Upper lobe of right lung (tissue), 1 donor: ENCODE measurements around the gene ZNF281. TPM values are rescaled to one million over a fixed set of nuclear protein-coding genes. Genes with fewer than 3 reads are reported as not detected.
"Not testable (repeated sequence)": the region's sequence is repeated elsewhere in the genome, so short reads cannot be mapped to it uniquely, and the experiment has no call there.

Experiments used
- ATAC-seq: fragments of 200-7000 bp; cut with Tn5 transposase; one replicate; pipeline ENCODE4 v1.9.1; 2020; ENCODE audit warnings: mild to moderate bottlenecking, moderate library complexity
- DNase-seq: peaks from one replicate; pipeline ENCODE4 v3.0.0-alpha.2; 2020
- H3K27ac ChIP-seq: fragments of 200-600 bp; one replicate; pipeline ENCODE4 v1.8.0; 2022
- H3K27me3 ChIP-seq: fragments of 200-600 bp; one replicate; pipeline ENCODE4 v1.8.0; 2022; ENCODE audit warnings: mild to moderate bottlenecking
- H3K36me3 ChIP-seq: fragments of 200-600 bp; one replicate; pipeline ENCODE4 v1.8.0; 2022
- H3K4me1 ChIP-seq: fragments of 200-600 bp; one replicate; pipeline ENCODE4 v1.8.0; 2022
- H3K4me3 ChIP-seq: fragments of 200-600 bp; one replicate; pipeline ENCODE4 v1.8.0; 2022; ENCODE audit warnings: mild to moderate bottlenecking
- H3K9me3 ChIP-seq: fragments of 200-600 bp; one replicate; pipeline ENCODE4 v1.8.0; 2022
- intact Hi-C: fragments of 100-400 bp; cut with DNase I; formaldehyde crosslinking; loops from one replicate; pipeline ENCODE4 v1.11.0; 2022
- total RNA-seq: library from RNA; stranded (reverse); fragmentation: NEBNext Ultra II Directional; extraction: Animal tissue kit (Norgen Biotek cat#: 25700); gene quantifications from one replicate; pipeline ENCODE4 v1.2.1, GENCODE V29; 2021
- TF ChIP-seq, protein P1 (sequence below): fragments of 200-600 bp; IDR thresholded peaks from one replicate; pipeline ENCODE4 v1.8.0; 2022; ENCODE audit warnings: antibody characterized with exemption
- donor health status: DM: no; HTN: yes; CAD: no; lungs with severe emphysema.

ZNF281 gene
- total RNA-seq, 1 donor from 2014 or later = 19.5 TPM

DNA sequence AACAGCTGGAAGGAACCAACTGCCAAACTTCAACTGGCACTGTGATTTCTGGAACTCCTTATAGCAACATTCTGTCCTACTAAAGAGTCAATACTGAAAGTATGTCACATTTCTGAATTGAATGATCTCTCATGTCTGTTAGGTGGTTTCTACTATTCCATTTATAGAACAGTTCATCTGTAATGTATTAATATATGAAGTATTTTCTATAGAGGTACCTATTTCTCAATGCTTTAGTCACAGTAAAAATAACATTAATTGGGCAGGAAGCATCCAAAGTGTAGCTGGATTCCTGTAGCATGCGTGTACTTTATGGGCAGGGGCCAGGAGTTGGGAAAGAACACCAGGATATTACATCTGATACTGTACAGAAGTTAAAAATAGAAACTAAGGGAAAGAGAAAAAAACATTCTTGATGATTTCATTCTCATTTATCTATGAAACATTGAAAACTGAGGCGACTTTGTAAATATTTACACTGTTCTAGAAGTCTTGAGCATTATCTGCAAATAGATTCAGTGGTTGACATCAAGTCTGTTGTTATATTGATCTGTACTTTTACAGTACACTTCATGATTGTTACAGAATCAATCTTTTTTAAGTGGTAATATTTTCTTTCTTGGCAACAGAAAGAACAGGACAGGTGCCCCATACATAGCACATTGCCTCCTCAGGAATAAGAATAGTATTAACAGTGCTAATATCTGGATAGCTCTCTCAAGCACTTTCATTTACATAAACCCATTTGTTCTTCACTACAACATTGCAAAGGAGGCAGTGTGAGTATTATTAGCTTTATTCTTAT lies 6.2 kb upstream of the ZNF281 start:
- Histone ChIP-seq H3K4me3 (no peak overlapping the region), H3K27me3 (no peaks in the 10 kb centered on the region), H3K27ac (peak overlapping the region; percentile 75), H3K4me1 (peaks cover 13% of the 10 kb centered on the region), H3K9me3 (no peaks in the 10 kb centered on the region), H3K36me3 (no peaks in the 10 kb centered on the region)
- TF ChIP-seq, protein P1, sequence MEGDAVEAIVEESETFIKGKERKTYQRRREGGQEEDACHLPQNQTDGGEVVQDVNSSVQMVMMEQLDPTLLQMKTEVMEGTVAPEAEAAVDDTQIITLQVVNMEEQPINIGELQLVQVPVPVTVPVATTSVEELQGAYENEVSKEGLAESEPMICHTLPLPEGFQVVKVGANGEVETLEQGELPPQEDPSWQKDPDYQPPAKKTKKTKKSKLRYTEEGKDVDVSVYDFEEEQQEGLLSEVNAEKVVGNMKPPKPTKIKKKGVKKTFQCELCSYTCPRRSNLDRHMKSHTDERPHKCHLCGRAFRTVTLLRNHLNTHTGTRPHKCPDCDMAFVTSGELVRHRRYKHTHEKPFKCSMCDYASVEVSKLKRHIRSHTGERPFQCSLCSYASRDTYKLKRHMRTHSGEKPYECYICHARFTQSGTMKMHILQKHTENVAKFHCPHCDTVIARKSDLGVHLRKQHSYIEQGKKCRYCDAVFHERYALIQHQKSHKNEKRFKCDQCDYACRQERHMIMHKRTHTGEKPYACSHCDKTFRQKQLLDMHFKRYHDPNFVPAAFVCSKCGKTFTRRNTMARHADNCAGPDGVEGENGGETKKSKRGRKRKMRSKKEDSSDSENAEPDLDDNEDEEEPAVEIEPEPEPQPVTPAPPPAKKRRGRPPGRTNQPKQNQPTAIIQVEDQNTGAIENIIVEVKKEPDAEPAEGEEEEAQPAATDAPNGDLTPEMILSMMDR = no peak
- DNase-seq (no peak), ATAC-seq (peak; percentile 81)
- intact Hi-C loops = no loop called here

DNA sequence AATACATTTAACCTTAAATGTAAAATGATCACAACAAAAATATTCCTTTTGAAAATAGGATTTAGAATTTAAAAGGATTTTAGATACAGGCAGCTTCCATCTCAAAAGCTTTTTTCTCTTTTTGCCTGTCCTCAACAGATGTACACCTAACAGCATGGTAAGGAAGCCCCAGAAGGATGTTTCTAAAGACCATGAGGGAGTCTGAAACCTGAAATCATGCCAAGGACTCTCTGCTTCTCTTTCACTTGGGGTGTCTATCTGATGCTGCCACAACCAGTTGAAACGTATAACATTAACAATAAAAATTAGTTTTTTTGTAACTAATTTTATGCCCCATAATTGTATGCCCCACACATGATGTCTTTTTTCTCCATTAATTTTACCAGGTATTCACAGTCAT lies 5.4 kb upstream of the ZNF281 start:
- Histone ChIP-seq H3K36me3 (no peaks in the 10 kb centered on the region), H3K4me1 (peaks cover 20% of the 10 kb centered on the region), H3K27ac (peak overlapping the region; percentile 2), H3K4me3 (no peak overlapping the region), H3K9me3 (no peaks in the 10 kb centered on the region), H3K27me3 (no peaks in the 10 kb centered on the region)
- TF ChIP-seq, protein P1 = no peak
- DNase-seq = no peak
- no peak for ATAC-seq
- intact Hi-C loops = no loop called here

DNA sequence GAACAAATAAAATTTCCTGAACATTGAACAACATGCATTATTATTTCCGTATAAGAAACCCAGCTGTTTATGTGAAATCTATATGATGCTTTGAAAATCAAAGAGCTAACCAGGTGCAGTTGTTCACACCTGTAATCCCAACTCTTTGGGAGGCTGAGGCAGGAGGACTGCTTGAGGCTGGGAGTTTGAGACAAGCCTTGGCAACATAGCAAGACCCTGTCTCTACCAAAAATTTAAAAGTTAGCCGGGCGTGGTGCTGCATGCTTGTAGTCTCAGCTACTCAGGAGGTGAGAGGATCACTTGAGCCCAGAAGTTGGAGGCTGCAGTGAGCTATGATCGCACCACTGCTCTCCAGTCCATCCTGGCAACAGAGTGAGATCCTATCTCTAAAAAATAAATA lies 4.8 kb upstream of the ZNF281 start:
- TF ChIP-seq, protein P1 = no peak
- DNase-seq (no peak), ATAC-seq (no peak)
- Histone ChIP-seq H3K36me3 (no peaks in the 10 kb centered on the region), H3K9me3 (no peaks in the 10 kb centered on the region), H3K4me3 (no peak overlapping the region), H3K27ac (no peak overlapping the region), H3K27me3 (no peaks in the 10 kb centered on the region), H3K4me1 (peaks cover 21% of the 10 kb centered on the region)
- intact Hi-C loops = no loop called here

DNA sequence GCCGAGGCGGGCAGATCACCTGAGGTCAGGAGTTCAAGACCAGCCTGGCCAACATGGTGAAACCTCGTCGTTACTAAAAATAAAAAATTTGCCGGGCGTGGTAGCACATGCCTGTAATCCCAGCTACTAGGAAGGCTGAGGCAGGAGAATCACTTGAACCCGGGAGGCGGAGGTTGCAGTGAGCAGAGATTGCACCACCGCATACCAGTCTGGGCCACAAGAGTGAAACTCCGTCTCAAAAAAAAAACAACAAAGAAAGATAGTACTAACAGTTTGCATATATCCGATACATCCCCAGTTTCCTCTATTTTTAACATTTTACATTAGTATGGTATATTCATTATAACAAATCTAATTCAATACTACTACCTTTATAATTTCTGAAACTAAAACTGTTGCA lies 3.9 kb upstream of the ZNF281 start:
- H3K36me3 ChIP-seq, intact Hi-C loops: not testable (repeated sequence)

DNA sequence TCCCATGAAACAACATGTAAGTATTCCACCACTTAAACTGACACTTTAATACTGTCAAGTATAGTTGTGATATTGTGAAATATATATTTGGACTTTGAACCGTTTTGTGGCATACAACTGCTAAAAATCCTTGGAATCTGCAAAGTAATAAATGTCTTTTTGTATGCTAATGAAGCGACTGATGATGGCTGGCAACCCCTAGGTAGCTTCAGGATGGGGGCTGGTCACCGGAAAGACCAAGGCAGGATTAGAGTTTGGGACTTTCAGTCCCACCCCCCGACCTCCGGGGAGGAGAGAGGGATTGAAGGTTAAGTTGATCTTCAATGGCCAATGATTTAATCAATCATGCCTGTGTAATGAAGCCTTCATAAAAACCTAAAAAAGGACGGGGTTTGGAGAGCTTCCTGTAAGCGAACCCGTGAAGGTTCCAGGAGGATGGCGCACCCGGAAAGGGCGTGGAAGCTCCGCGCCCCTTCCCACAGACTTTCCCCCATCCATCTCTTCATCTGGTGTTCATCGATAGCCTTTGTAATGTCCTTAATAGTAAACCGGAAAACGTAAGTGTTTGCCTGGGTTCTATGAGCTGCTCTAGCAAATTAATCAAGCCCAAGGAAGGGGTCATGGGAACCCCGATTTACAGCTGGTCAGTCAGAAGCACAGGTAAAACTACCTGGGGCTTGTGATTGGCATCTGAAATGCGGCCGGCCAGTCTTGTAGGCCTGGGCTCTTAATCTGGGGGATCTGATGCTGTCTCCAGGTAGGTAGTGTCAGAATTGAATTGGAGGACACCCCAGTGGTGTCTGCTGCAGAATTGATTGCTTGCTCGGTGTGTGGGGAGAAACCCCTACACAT lies 1.8 kb upstream of the ZNF281 start:
- DNase-seq = no peak
- H3K4me1 ChIP-seq = peaks cover 45% of the 10 kb centered on the region
- H3K27me3 ChIP-seq = no peaks in the 10 kb centered on the region
- no peaks in the 10 kb centered on the region for H3K9me3 ChIP-seq
- H3K4me3 ChIP-seq = no peak overlapping the region
- ATAC-seq = no peak
- intact Hi-C loops = no loop called here
- no peak overlapping the region for H3K27ac ChIP-seq
- TF ChIP-seq, protein P1 = no peak
- H3K36me3 ChIP-seq = no peaks in the 10 kb centered on the region

More for the DNA sequence above, 3.9 kb upstream of the ZNF281 start:
- H3K27ac ChIP-seq, H3K4me3 ChIP-seq, H3K27me3 ChIP-seq, ATAC-seq, DNase-seq, H3K9me3 ChIP-seq: not testable (repeated sequence)
- peaks cover 25% of the 10 kb centered on the region for H3K4me1 ChIP-seq

DNA sequence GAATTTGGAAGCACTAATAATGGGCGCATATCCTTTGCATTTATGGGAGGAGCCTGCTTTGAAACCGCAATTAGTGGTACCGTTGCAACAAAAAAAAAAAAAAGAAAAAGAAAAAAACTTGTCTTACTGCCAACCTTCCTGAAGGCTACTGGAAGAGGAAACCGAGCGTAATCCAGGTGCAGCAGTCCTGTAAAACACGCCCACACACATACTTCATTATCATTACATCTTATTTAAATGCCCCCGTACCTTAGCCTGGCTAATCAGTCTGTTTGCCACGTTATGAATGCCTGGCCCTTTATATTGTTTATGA lies 686 bp upstream of the ZNF281 start:
- no peaks in the 10 kb centered on the region for H3K9me3 ChIP-seq
- H3K4me1 ChIP-seq = peaks cover 46% of the 10 kb centered on the region
- H3K27me3 ChIP-seq = no peaks in the 10 kb centered on the region
- TF ChIP-seq, protein P1 = no peak
- H3K4me3 ChIP-seq = peak overlapping the region; percentile 76
- peak overlapping the region; percentile 87 for H3K27ac ChIP-seq
- ATAC-seq (peak; percentile 37), DNase-seq (no peak)
- no peaks in the 10 kb centered on the region for H3K36me3 ChIP-seq
- intact Hi-C loops = no loop called here
